ENCODE data around the gene ZRANB2. TPM values are rescaled to one million over a fixed set of nuclear protein-coding genes. Genes with fewer than 3 reads are reported as not detected.

ZRANB2 gene
- total RNA-seq, 1 donor from 2014 or later: 45.3 TPM

DNA sequence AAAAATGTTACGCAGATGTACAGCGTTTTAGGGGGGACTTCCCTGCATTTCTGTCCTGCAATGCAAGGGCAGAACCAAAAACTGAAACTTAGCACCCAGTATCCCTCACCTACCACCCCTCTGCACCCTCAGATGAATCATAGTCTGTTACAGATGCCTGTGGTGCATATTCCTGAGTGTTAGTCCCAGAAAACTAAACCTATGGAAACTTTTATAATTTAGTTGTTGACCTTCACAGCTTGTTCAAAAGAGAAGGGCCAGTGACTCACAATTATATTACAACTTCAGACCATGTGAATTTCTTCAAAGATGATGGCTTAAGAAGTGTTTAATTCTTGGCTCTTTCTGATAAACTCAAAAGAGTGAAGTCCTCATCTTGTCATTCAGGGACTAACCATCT is 39.0 kb downstream of the ZRANB2 start:
- TF ChIP-seq, protein P1, sequence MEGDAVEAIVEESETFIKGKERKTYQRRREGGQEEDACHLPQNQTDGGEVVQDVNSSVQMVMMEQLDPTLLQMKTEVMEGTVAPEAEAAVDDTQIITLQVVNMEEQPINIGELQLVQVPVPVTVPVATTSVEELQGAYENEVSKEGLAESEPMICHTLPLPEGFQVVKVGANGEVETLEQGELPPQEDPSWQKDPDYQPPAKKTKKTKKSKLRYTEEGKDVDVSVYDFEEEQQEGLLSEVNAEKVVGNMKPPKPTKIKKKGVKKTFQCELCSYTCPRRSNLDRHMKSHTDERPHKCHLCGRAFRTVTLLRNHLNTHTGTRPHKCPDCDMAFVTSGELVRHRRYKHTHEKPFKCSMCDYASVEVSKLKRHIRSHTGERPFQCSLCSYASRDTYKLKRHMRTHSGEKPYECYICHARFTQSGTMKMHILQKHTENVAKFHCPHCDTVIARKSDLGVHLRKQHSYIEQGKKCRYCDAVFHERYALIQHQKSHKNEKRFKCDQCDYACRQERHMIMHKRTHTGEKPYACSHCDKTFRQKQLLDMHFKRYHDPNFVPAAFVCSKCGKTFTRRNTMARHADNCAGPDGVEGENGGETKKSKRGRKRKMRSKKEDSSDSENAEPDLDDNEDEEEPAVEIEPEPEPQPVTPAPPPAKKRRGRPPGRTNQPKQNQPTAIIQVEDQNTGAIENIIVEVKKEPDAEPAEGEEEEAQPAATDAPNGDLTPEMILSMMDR (IDR thresholded peaks at IDR 0.05; ENCODE audit: insufficient read depth, low read length, poor library complexity, severe bottlenecking): no peak

DNA sequence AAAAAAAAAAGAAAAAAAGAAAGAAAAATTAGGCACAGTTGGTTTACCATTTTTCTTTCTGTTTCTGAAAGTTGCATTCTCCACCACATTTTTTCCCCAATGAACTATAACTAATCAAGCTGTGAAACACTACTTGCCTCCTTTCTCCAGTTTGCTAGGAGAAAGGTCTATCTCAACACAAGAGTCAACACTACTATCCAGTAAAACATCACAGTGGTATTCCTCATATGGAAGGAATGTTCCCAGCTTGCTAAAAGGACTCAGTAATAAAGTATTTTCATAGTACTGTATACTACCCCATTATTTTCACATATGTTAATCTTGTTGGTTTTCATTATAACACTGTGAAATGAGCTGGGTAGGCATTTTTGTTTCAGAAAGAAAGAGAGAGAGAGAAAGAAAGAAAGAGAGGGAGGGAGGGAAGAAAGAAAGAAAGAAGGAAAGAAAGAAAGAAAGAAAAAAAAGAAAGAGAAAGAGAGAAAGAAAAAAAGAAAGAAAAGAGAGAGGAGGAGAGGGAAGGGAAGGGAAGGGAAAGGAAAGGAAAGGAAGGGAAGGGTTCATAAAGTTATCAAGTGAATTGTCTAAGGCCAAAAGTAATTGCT is 41.1 kb downstream of the ZRANB2 start:
- TF ChIP-seq, protein P1 (IDR thresholded peaks at IDR 0.05; ENCODE audit: insufficient read depth, low read length, poor library complexity, severe bottlenecking): no peak
- H3K4me3 ChIP-seq (ENCODE audit: low read depth, low read length): no peak overlapping the region
- no peaks in the 10 kb centered on the region for H3K27me3 ChIP-seq (ENCODE audit: control insufficient read depth, insufficient read depth, low read length)
- no peak for DNase-seq (ENCODE audit: low read depth)
- no peaks in the 10 kb centered on the region for H3K36me3 ChIP-seq (ENCODE audit: control insufficient read depth, insufficient read depth, low read length)

More for the DNA sequence above, 39.0 kb downstream of the ZRANB2 start:
- Histone ChIP-seq H3K27me3 (ENCODE audit: control insufficient read depth, insufficient read depth, low read length) (peaks cover 6% of the 10 kb centered on the region), H3K4me3 (ENCODE audit: low read depth, low read length) (no peak overlapping the region), H3K36me3 (ENCODE audit: control insufficient read depth, insufficient read depth, low read length) (no peaks in the 10 kb centered on the region)
- no peak for DNase-seq (ENCODE audit: low read depth)

DNA sequence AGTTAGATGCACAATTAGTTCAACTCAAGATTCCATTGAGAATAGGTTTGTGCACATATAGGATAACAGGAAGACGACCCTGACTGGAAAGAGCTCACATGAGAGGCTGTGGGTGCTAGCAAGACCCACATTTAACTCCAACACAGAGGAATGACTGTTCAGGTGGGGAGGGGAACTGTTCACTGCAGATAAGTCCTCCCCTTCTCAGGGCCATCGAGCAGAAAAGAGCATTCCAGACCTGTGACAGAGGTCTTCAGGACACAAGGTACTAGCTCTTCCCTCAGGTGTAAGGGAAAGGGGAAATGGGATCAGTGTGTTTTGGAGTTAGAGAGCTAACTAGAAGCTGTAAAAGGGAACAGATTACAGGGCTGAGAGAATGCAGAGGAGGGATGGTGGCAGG is 41.9 kb downstream of the ZRANB2 start:
- H3K27me3 ChIP-seq (ENCODE audit: control insufficient read depth, insufficient read depth, low read length): no peaks in the 10 kb centered on the region
- DNase-seq (ENCODE audit: low read depth): no peak
- TF ChIP-seq, protein P1 (IDR thresholded peaks at IDR 0.05; ENCODE audit: insufficient read depth, low read length, poor library complexity, severe bottlenecking): no peak
- no peaks in the 10 kb centered on the region for H3K36me3 ChIP-seq (ENCODE audit: control insufficient read depth, insufficient read depth, low read length)
- H3K4me3 ChIP-seq (ENCODE audit: low read depth, low read length): no peak overlapping the region

DNA sequence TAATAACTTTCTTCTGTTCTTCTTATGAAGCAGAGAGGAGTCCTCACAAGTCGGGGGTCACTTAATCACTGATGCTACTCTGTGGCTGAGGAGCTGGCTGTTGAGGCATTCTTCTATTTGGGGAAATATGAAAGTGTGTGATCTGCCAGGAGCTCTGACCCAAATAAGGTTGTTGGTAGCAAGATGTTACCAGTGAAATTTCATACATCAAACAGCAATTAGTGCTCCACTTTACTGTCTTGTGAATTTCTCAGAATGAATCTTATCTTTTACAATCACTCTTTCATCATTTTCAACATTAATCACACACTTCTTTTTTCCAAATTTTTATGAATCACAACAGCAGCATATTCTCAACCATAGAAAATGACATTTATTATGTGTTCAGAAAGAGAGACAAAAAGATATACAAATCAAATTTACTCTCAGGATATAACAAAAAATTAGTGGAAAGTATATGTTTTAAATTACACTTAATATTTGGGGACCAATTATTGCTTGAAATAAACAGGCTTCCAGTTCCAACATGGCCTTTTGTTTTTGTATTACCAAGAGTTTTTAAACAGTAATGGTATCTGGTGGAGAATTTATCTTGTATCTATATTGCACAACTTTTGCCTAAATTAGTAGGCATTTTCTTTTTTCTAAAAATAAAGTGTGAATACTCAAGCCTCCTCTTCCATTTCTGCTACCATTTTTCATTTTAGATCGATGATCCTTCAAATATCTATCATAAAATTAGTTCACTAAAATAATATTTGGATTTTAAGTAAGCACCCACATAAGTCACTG is 42.8 kb downstream of the ZRANB2 start:
- Histone ChIP-seq H3K27me3 (ENCODE audit: control insufficient read depth, insufficient read depth, low read length) (no peaks in the 10 kb centered on the region), H3K4me3 (ENCODE audit: low read depth, low read length) (no peak overlapping the region), H3K36me3 (ENCODE audit: control insufficient read depth, insufficient read depth, low read length) (no peaks in the 10 kb centered on the region)
- DNase-seq (ENCODE audit: low read depth): no peak
- TF ChIP-seq, protein P1 (IDR thresholded peaks at IDR 0.05; ENCODE audit: insufficient read depth, low read length, poor library complexity, severe bottlenecking): no peak

DNA sequence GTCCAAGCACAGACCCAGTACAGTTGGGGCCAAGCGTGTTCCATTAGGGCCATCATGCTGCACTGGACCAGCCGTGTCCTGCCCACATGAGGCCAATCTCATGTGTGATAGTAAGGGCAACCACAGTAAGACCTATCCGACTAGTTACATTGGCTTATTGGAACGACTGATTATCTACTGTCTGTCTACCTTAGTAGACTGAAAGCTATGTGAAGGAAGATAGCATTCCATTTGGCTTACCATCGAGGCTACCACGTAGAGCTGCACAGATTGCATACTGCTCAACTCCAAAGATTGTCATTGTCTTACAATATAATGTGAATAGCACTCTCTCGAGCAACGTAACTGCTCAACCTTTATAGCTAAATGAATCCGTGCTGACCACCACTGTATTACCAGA is 43.8 kb downstream of the ZRANB2 start:
- no peak for DNase-seq (ENCODE audit: low read depth)
- no peak overlapping the region for H3K4me3 ChIP-seq (ENCODE audit: low read depth, low read length)
- TF ChIP-seq, protein P1 (IDR thresholded peaks at IDR 0.05; ENCODE audit: insufficient read depth, low read length, poor library complexity, severe bottlenecking): no peak
- H3K27me3 ChIP-seq (ENCODE audit: control insufficient read depth, insufficient read depth, low read length): no peaks in the 10 kb centered on the region
- no peaks in the 10 kb centered on the region for H3K36me3 ChIP-seq (ENCODE audit: control insufficient read depth, insufficient read depth, low read length)

All from kidney epithelial cell (primary cell).